Mesendoderm (in vitro differentiated cells): ENCODE measurements around the gene TLCD3B.

Source experiments
- DNase-seq: peaks from one replicate; pipeline ENCODE4 v3.0.0; 2013
- H2AK5ac ChIP-seq: 2 replicates; pipeline ENCODE4 v1.6.1; 2013; ENCODE audit warnings: low read length, inconsistent platforms
- H2BK120ac ChIP-seq: 2 replicates; pipeline ENCODE4 v1.6.1; 2013; ENCODE audit warnings: low read depth, mild to moderate bottlenecking, low read length, moderate library complexity, mixed read lengths
- H2BK15ac ChIP-seq: replicated peaks from 2 replicates; pipeline ENCODE4 v1.6.1; 2013; ENCODE audit warnings: low read depth, mild to moderate bottlenecking, moderate library complexity
- H2BK5ac ChIP-seq: 2 replicates; pipeline ENCODE4 v1.6.1; 2013; ENCODE audit warnings: low read length, inconsistent platforms
- H3K18ac ChIP-seq: 2 replicates; pipeline ENCODE4 v1.6.1; 2013; ENCODE audit warnings: mild to moderate bottlenecking, low read length, mixed read lengths
- H3K23ac ChIP-seq: one replicate; pipeline ENCODE4 v1.6.1; 2013; ENCODE audit warnings: low read length
- H3K27ac ChIP-seq: 2 replicates; pipeline ENCODE4 v1.5.1; 2013; ENCODE audit warnings: low read depth, mild to moderate bottlenecking, inconsistent platforms, low read length, moderate library complexity
- H3K27me3 ChIP-seq: 2 replicates; pipeline ENCODE4 v1.6.1; 2013; ENCODE audit warnings: low read length, control low read depth, mild to moderate bottlenecking, inconsistent platforms; ENCODE audit not compliant: insufficient read depth, poor library complexity
- H3K36me3 ChIP-seq: 2 replicates; pipeline ENCODE4 v1.6.1; 2013; ENCODE audit warnings: low read length, inconsistent platforms; ENCODE audit not compliant: control insufficient read depth, insufficient read depth
- H3K4ac ChIP-seq: one replicate; pipeline ENCODE4 v1.6.1; 2013; ENCODE audit warnings: low read depth, mild to moderate bottlenecking, low read length, moderate library complexity
- H3K4me1 ChIP-seq: 2 replicates; pipeline ENCODE4 v1.6.1; 2013; ENCODE audit warnings: low read depth, low read length, inconsistent platforms; ENCODE audit not compliant: control insufficient read depth
- H3K4me2 ChIP-seq: 2 replicates; pipeline ENCODE4 v1.6.1; 2013; ENCODE audit warnings: low read length
- H3K4me3 ChIP-seq: 2 replicates; pipeline ENCODE4 v1.5.1; 2013; ENCODE audit warnings: mild to moderate bottlenecking, low read length
- H3K56ac ChIP-seq: one replicate; pipeline ENCODE4 v1.6.1; 2013; ENCODE audit warnings: low read length
- H3K79me1 ChIP-seq: 2 replicates; pipeline ENCODE4 v1.6.1; 2013; ENCODE audit warnings: low read length, inconsistent platforms
- H3K79me2 ChIP-seq: 2 replicates; pipeline ENCODE4 v1.6.1; 2013; ENCODE audit warnings: mild to moderate bottlenecking, low read length; ENCODE audit not compliant: control insufficient read depth, insufficient read depth
- H3K9ac ChIP-seq: 2 replicates; pipeline ENCODE4 v1.6.1; 2013; ENCODE audit warnings: low read length, inconsistent platforms
- H4K5ac ChIP-seq: one replicate; pipeline ENCODE4 v1.6.1; 2013; ENCODE audit warnings: low read length
- H4K8ac ChIP-seq: one replicate; pipeline ENCODE4 v1.6.1; 2013; ENCODE audit warnings: low read depth, mild to moderate bottlenecking, control low read depth, low read length, moderate library complexity
- WGBS: extraction: QIAGEN DNeasy Blood & Tissue Kit; methylation state at CpG from one replicate; pipeline ENCODE4 v1.1.7; 2013; ENCODE audit warnings: low lambda C conversion rate, missing lambda C conversion rate; ENCODE audit not compliant: insufficient coverage; ENCODE audit errors: extremely low coverage; 5-methylcytosine and 5-hydroxymethylcytosine counted together

TLCD3B gene

DNA sequence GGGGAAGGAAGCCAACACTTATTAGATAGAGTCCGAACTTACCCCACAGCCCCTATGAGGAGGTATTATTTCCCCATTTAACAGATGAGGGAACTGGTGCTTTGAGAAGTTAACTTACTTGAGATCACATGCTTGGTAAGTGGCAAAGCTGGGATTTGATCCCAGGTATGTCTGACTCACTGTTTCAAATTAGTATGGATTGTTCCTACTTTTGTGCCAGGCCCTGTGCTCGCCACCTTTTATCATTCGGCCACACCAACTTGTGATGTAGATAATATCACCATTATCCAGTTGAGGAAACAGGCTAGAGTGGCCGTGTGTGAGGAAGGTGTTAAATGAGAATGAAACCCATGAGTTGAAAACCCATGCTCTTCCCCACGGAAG is 46.3 kb downstream of the TLCD3B start:
- Histone ChIP-seq H2AK5ac (no peak overlapping the region), H3K4ac (no peak overlapping the region), H2BK15ac (no peak overlapping the region), H3K27ac (no peak overlapping the region), H3K27me3 (no peaks in the 10 kb centered on the region), H2BK120ac (no peak overlapping the region), H3K56ac (no peak overlapping the region), H3K4me1 (no peaks in the 10 kb centered on the region), H3K4me3 (no peak overlapping the region), H3K4me2 (no peak overlapping the region), H4K5ac (no peak overlapping the region), H3K36me3 (peaks cover 18% of the 10 kb centered on the region), H2BK5ac (no peak overlapping the region), H3K9ac (no peak overlapping the region), H4K8ac (no peak overlapping the region), H3K79me1 (no peaks in the 10 kb centered on the region), H3K18ac (no peak overlapping the region), H3K79me2 (no peaks in the 10 kb centered on the region), H3K23ac (no peak overlapping the region)
- DNase-seq = no peak
- WGBS = no CpG with 5 or more reads among the region's 5 CpGs

- Histone ChIP-seq H2AK5ac (no peak overlapping the region), H3K23ac (no peak overlapping the region), H3K56ac (no peak overlapping the region), H3K4me2 (no peak overlapping the region), H3K18ac (no peak overlapping the region), H4K8ac (no peak overlapping the region), H3K4ac (no peak overlapping the region), H3K79me1 (no peaks in the 10 kb centered on the region), H3K4me1 (no peaks in the 10 kb centered on the region), H3K79me2 (no peaks in the 10 kb centered on the region), H3K27me3 (no peaks in the 10 kb centered on the region), H4K5ac (no peak overlapping the region), H2BK5ac (no peak overlapping the region), H2BK120ac (no peak overlapping the region), H3K27ac (no peak overlapping the region), H3K9ac (no peak overlapping the region), H2BK15ac (no peak overlapping the region), H3K36me3 (peaks cover 20% of the 10 kb centered on the region), H3K4me3 (no peak overlapping the region)
- DNase-seq = no peak
- no CpG with 5 or more reads among the region's 6 CpGs for WGBS
These were observed 46.8 kb downstream of the TLCD3B start for GRCh38 chr16:29984137-29984763.

- Histone ChIP-seq H3K4me1 (no peaks in the 10 kb centered on the region), H4K8ac (no peak overlapping the region), H2BK15ac (no peak overlapping the region), H3K36me3 (peaks cover 20% of the 10 kb centered on the region), H3K18ac (no peak overlapping the region), H3K4me3 (no peak overlapping the region), H2BK120ac (no peak overlapping the region), H3K79me2 (no peaks in the 10 kb centered on the region), H3K27ac (no peak overlapping the region), H3K56ac (no peak overlapping the region), H3K27me3 (no peaks in the 10 kb centered on the region), H3K4ac (no peak overlapping the region), H3K4me2 (no peak overlapping the region), H4K5ac (no peak overlapping the region), H3K79me1 (peaks cover 1% of the 10 kb centered on the region), H2BK5ac (no peak overlapping the region), H3K9ac (no peak overlapping the region), H2AK5ac (no peak overlapping the region), H3K23ac (no peak overlapping the region)
- WGBS = no CpG with 5 or more reads among the region's 12 CpGs
- no peak for DNase-seq
These were observed 47.5 kb downstream of the TLCD3B start for GRCh38 chr16:29983420-29984136.

DNA sequence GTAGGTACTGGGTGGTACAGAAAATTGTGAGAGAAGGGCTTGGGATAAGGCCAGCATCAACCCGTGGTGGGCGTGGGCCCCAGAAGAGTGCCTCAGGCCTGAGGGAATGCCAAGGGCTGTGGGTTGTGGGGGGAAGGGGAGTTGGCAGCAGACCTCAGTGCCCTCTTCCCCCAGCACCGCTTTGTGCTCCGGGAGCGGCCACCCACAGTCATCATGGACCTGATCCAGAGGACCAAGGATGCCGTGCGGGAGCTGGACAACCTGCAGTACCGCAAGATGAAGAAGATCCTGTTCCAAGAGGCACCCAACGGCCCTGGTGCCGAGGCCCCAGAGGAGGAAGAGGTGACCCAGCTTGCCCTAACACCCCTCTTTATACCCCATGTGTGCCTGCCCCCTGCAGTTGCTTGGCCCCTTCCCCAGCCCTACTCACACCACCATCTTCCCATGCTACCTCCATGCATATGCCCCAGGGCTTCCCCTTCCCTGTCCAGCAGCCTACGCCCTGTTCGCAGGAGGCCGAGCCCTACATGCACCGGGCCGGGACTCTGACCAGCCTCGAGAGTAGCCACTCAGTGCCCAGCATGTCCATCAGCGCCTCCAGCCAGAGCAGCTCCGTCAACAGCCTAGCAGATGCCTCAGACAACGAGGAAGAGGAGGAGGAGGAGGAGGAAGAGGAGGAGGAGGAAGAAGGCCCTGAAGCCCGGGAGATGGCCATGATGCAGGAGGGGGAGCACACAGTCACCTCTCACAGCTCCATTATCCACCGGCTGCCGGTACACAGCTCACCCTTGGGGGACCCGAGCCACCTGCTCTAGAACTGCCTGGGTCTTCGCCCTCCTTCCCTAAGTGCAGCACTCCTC is 48.3 kb downstream of the TLCD3B start:
- Histone ChIP-seq H2BK120ac (no peak overlapping the region), H2BK5ac (no peak overlapping the region), H3K27ac (no peak overlapping the region), H3K79me1 (peaks cover 6% of the 10 kb centered on the region), H3K18ac (no peak overlapping the region), H3K4ac (no peak overlapping the region), H3K9ac (no peak overlapping the region), H3K4me1 (no peaks in the 10 kb centered on the region), H3K4me2 (no peak overlapping the region), H3K36me3 (peaks cover 19% of the 10 kb centered on the region), H4K8ac (no peak overlapping the region), H4K5ac (no peak overlapping the region), H3K56ac (no peak overlapping the region), H3K4me3 (no peak overlapping the region), H2BK15ac (no peak overlapping the region), H3K23ac (no peak overlapping the region), H2AK5ac (no peak overlapping the region), H3K79me2 (no peaks in the 10 kb centered on the region), H3K27me3 (no peaks in the 10 kb centered on the region)
- DNase-seq = no peak
- WGBS = no CpG with 5 or more reads among the region's 24 CpGs

DNA sequence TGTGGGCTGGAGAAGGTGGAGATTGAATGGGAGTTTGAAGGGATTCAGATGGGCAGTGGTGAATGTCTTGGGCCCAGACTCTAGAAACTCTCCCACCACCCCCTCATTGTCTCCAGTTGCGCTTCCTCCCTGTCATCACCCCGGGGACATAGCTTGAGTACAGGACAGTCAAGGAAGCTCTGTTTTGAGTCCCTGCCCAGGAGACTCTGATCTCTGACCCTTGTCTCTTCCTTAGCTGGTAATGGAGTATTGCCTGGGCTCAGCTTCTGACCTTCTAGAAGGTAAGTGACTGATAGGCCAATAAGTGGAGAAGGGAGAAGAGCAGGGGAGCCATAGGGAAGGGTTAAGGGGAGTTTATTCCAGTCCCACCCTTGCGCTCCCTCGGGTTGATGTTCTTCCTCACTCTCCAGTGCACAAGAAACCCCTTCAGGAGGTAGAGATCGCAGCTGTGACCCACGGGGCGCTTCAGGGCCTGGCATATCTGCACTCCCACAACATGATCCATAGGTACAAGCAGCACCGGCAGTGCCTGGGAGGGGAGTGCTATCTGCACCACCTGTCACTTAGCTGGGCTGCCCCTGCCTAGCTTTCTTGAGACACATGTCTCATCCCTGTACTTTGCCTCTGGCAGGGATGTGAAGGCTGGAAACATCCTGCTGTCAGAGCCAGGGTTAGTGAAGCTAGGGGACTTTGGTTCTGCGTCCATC is 52.4 kb downstream of the TLCD3B start:
- H3K4me1 ChIP-seq = peaks cover 12% of the 10 kb centered on the region

More for the DNA sequence above, 52.4 kb downstream of the TLCD3B start:
- WGBS = no CpG with 5 or more reads among the region's 9 CpGs
- Histone ChIP-seq H3K79me1 (peaks cover 27% of the 10 kb centered on the region), H3K79me2 (peaks cover 28% of the 10 kb centered on the region), H2BK5ac (no peak overlapping the region), H3K27ac (no peak overlapping the region), H3K9ac (no peak overlapping the region), H2BK15ac (no peak overlapping the region), H3K23ac (no peak overlapping the region), H3K18ac (no peak overlapping the region), H3K27me3 (no peaks in the 10 kb centered on the region), H2AK5ac (no peak overlapping the region), H3K56ac (no peak overlapping the region), H4K5ac (no peak overlapping the region), H3K4ac (no peak overlapping the region), H3K36me3 (peaks cover 11% of the 10 kb centered on the region), H2BK120ac (no peak overlapping the region), H3K4me2 (no peak overlapping the region), H3K4me3 (no peak overlapping the region), H4K8ac (no peak overlapping the region)
- DNase-seq = no peak
